Ovary (tissue), 3 donors: ENCODE results near the gene ZNF638.
"Not testable (repeated sequence)": the region's sequence is repeated elsewhere in the genome, so short reads cannot be mapped to it uniquely, and the experiment has no call there.

ENCODE experiments used
- CTCF ChIP-seq, 3 donors: fragments of 450-650 bp in 2 of 3; fragments of 200-600 bp in 1 of 3; IDR thresholded peaks; one replicate each; pipeline versions ENCODE4 v1.5.1 to v1.8.0; 2016 to 2022; ENCODE audit warnings: antibody characterized with exemption in 3 of 3, mild to moderate bottlenecking in 1 of 3
- POLR2A ChIP-seq: fragments of 450-650 bp; IDR thresholded peaks from one replicate; pipeline ENCODE4 v1.6.1; 2017; ENCODE audit warnings: antibody characterized with exemption, mild to moderate bottlenecking, moderate library complexity
- donor health status: DM: no; HTN: no; CAD: no.

GRCh38 chr2:71445142-71445541 is 113.6 kb downstream of the ZNF638 start:
- TF ChIP-seq CTCF (IDR thresholded peaks at IDR 0.05); POLR2A: not testable (repeated sequence)
